C4-2B (cell line): ENCODE results near the gene PICALM.
"Not testable (repeated sequence)": the region's sequence is repeated elsewhere in the genome, so short reads cannot be mapped to it uniquely, and the experiment has no call there.

Experiments
- H3K27ac ChIP-seq: fragments of 450-650 bp; 2 replicates; pipeline ENCODE4 v1.5.1; 2017
- ZFX ChIP-seq: fragments of 450-650 bp; IDR thresholded peaks from 2 replicates; pipeline ENCODE4 v1.6.1; 2017
- TF ChIP-seq, protein P1 (sequence below): fragments of 450-650 bp; conservative IDR thresholded peaks from 2 replicates; pipeline ENCODE4 v1.5.1; 2017; ENCODE audit warnings: mild to moderate bottlenecking

The PICALM gene

DNA sequence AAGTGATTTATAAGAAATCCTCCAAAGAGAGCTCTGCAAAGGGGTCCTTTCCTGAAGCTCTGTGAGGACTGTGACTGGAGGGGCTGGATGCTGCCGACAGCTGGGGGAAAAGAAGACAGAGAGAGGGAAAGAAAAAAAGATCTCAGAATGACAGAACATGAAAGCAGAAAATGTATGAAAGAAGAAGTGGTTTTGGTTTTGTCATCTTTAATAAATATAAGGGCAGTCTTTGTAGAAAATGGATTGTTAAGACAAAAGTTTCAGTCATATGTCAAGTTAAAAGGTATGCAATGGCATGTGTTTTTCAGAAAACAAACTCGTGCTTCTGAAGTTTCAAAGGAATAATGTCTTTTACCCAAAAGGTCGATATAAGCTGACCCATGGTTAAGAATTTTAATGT is 108.2 kb downstream of the PICALM start:
- TF ChIP-seq, protein P1, sequence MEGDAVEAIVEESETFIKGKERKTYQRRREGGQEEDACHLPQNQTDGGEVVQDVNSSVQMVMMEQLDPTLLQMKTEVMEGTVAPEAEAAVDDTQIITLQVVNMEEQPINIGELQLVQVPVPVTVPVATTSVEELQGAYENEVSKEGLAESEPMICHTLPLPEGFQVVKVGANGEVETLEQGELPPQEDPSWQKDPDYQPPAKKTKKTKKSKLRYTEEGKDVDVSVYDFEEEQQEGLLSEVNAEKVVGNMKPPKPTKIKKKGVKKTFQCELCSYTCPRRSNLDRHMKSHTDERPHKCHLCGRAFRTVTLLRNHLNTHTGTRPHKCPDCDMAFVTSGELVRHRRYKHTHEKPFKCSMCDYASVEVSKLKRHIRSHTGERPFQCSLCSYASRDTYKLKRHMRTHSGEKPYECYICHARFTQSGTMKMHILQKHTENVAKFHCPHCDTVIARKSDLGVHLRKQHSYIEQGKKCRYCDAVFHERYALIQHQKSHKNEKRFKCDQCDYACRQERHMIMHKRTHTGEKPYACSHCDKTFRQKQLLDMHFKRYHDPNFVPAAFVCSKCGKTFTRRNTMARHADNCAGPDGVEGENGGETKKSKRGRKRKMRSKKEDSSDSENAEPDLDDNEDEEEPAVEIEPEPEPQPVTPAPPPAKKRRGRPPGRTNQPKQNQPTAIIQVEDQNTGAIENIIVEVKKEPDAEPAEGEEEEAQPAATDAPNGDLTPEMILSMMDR = no peak
- no peak for TF ChIP-seq ZFX
- no peak overlapping the region for H3K27ac ChIP-seq

DNA sequence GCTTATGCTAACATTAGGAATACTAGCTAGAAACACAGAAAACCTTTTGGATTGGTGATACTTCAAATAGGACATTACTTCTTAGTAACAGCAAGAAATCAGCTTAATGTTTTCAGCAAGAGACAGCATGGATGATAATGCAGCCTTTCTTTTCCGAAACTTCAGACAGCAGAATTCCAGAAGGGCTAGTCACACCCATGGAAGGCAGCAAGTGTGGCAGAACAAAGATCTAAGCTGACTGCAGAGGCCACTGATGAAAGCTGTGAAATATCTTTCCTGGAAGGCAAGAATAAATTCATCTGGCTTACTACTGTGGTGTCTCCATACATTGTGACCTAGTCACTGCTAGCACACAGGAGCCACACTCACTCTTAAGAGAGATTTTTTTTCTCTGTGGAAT is 113.4 kb downstream of the PICALM start:
- no peak for TF ChIP-seq ZFX
- TF ChIP-seq, protein P1 = no peak
- H3K27ac ChIP-seq = no peak overlapping the region

DNA sequence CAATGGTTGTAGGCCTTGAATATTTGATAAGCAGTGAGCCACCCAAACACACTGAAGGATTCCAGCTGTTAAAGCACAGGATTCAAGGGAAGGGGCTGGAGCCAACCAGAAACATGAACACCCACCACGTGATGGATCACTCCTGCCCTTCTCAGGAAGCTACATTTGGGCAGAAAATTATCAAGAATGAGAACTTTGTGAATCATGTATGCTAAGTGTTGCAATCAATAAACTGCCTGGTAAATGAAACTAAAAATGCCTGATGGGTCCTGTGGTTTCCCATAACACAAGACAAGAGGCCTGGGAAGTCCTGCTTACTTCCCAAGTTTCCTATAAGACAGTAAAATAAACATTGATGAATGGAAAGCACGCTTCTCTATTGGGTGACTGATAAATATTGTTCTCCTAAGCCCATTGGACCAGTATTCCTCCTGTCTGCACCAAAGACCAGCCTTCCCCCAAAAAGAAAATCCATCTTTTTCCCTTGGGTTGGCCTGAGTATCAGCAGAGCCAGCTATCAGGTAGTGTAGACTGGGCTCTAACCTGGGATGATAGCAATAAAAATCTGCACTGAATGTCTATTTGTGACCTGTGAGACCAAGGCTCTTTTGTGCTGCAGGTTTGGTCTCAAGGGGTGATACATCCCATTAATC is 115.3 kb downstream of the PICALM start:
- TF ChIP-seq ZFX = no peak
- TF ChIP-seq, protein P1 = no peak
- H3K27ac ChIP-seq = no peak overlapping the region

DNA sequence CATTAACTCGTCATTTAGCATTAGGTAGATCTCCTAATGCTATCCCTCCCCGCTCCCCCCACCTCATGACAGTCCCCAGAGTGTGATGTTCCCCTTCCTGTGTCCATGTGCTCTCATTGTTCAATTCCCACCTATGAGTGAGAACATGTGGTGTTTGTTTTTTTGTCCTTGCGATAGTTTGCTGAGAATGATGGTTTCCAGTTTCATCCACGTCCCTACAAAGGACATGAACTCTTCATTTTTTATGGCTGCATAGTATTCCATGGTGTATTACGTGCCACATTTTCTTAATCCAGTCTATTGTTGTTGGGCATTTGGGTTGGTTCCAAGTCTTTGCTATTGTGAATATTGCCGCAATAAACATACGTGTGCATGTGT is 116.8 kb downstream of the PICALM start:
- H3K27ac ChIP-seq = not testable (repeated sequence)

DNA sequence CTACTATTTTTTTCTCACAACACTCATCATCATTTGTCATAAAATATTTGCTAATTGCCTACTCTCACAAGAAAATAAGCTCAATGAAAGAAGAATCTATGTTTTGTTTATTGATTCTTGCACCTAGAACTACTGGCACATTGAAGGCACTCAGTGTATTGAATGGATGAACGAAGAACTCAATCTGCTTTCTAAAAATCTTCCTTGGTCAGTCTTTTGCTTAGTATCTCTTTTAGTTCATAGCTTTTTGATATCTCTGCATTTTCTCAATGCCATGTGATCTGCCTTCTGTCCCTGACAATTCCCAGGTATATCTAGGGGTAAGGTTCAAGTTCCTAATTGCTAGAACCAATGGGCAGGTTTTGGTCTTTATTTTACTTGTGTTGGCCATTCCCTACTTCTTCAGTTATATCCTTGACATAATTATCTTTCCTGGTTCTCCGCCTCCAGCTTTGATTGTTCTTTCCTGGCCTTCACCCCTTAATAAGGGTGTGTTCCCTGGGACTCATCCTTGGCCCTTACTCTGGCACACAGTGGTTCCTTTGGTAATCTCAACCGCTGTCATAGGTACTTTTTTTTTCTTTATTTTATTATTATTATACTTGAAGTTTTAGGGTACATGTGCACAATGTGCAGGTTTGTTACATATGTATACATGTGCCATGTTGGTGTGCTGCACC is 117.3 kb downstream of the PICALM start:
- H3K27ac ChIP-seq = no peak overlapping the region
- TF ChIP-seq, protein P1 = no peak
- TF ChIP-seq ZFX = no peak

DNA sequence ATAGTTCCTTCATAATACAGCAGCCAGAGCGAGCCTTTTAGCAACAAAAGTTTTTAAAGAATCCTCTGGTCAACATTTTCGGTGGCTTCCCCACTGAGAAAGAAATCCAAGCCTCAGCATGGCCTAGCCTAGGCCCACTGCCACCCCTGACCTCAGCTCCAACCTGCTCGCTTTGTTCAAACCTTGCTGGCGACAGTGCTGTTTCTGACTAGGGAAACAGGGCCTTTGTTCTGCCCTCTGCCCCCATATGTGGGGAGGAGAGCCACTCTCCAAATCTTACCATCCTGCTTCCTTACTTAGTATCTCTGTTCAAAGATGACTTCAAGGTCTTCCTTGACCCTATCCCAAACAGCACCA is 117.9 kb downstream of the PICALM start:
- no peak overlapping the region for H3K27ac ChIP-seq
- TF ChIP-seq, protein P1 = no peak
- no peak for TF ChIP-seq ZFX

DNA sequence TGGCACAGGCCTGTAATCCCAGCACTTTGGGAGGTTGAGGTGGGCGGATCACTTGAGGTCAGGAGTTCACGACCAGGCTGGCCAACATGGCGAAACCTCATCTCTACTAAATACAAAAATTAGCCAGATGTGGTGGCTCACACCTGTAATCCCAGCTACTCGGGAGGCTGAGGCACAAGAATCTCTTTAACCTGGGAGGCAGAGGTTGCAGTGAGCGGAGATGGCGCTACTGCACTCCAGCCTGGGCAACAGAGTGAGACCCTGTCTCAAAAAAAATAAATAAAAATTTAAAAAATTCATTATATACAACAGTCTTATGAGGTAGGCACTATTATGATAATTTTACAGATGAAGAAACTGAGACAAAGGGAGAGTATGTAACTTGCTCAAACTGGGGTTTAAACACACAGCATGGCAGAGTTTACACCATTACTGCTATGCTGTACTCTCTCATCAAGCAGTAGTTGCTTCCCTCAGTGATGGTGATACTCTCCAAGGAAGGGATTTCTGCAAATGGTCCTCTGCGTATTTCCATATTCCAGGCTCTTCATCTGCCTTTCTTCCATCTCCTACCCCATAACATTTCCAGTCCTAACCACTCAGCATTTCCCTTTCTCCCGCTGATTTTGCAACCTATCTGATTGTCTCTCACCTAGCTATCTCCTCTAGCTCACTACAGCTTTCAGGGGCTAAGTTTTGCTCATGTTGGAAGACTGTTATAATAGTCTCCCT is 118.4 kb downstream of the PICALM start:
- H3K27ac ChIP-seq = no peak overlapping the region
- TF ChIP-seq, protein P1 = no peak
- no peak for TF ChIP-seq ZFX
